ENCODE measurements around the gene CNKSR1. TPM values are rescaled to one million over a fixed set of nuclear protein-coding genes. Genes with fewer than 3 reads are reported as not detected.
A peak's percentile ranks its signal among the peaks of the same experiment; 100 is the strongest.

Gene CNKSR1
- total RNA-seq, 6 experiments from 2014 or later = 0.72 to 1.4 (median 1.1) TPM

GRCh38 chr1:26158908-26159742, 18.2 kb upstream of the CNKSR1 start, which contains the start of gene FAM110D:
Gene FAM110D (plus strand): TSS chr1:26159079. CDS start chr1:26161292, 2,213 bp downstream.
- DNase-seq = peak in 1 of 3 donors; percentile 47
- peak within 1 kb of the TSS in 1 of 3 donors; percentile 33 for H3K27ac ChIP-seq
- no peaks in the 10 kb centered on the region for H3K36me3 ChIP-seq
- no peaks in the 10 kb centered on the region for H3K9me3 ChIP-seq
- H3K4me1 ChIP-seq = peaks cover 0 to 9% (median 0%) of the 10 kb centered on the region in 4 donors
- H3K27me3 ChIP-seq = no peaks in the 10 kb centered on the region
- intact Hi-C loops (cut with DNase I) = loop anchor here in 1 of 2 donors (10.0 kb wide), 1 partner anchor 124 kb away; no protein-coding TSS in a partner anchor
- no peak for ATAC-seq
- WGBS (ENCODE audit: insufficient coverage, low coverage, low lambda C conversion rate, missing lambda C conversion rate) = 52% methylated on average over 3 of the region's 6 CpGs
- no peak for TF ChIP-seq POLR2A (IDR thresholded peaks at IDR 0.05)
- TF ChIP-seq, protein P1, sequence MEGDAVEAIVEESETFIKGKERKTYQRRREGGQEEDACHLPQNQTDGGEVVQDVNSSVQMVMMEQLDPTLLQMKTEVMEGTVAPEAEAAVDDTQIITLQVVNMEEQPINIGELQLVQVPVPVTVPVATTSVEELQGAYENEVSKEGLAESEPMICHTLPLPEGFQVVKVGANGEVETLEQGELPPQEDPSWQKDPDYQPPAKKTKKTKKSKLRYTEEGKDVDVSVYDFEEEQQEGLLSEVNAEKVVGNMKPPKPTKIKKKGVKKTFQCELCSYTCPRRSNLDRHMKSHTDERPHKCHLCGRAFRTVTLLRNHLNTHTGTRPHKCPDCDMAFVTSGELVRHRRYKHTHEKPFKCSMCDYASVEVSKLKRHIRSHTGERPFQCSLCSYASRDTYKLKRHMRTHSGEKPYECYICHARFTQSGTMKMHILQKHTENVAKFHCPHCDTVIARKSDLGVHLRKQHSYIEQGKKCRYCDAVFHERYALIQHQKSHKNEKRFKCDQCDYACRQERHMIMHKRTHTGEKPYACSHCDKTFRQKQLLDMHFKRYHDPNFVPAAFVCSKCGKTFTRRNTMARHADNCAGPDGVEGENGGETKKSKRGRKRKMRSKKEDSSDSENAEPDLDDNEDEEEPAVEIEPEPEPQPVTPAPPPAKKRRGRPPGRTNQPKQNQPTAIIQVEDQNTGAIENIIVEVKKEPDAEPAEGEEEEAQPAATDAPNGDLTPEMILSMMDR (IDR thresholded peaks at IDR 0.05) = no peak
- peak within 1 kb of the TSS; percentile 1 to 14 (median 7) for H3K4me3 ChIP-seq

DNA sequence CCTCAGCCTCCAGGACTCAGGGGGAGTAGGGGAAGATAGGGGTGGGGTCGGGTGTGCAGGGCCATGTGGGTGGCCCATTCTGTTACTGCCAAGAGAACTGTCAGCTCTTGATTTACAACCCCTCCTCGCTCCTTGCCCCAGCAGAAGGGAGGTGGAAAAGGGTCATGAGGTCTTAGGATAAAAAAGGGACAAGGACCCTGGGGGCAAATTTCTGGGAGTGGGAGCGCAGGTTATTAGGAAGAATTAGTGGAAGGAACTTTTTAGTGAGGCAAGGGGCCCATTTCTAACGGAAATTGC, 17.6 kb upstream of the CNKSR1 start:
- Histone ChIP-seq H3K4me1 (peaks cover 0 to 11% (median 0%) of the 10 kb centered on the region in 4 donors), H3K36me3 (no peaks in the 10 kb centered on the region), H3K27me3 (no peaks in the 10 kb centered on the region), H3K27ac (peak overlapping the region in 1 of 3 donors; percentile 33), H3K9me3 (no peaks in the 10 kb centered on the region), H3K4me3 (peak overlapping the region in 1 of 3 donors; percentile 14)
- peak in 1 of 3 donors; percentile 20 for DNase-seq
- intact Hi-C loops (cut with DNase I) = loop anchor here in 1 of 2 donors (10.0 kb wide), 1 partner anchor 125 kb away; no protein-coding TSS in a partner anchor
- WGBS (ENCODE audit: insufficient coverage, low coverage, low lambda C conversion rate, missing lambda C conversion rate) = 41% methylated on average over 4 of the region's 4 CpGs
- TF ChIP-seq POLR2A (IDR thresholded peaks at IDR 0.05) = no peak
- TF ChIP-seq, protein P1 (IDR thresholded peaks at IDR 0.05) = no peak
- ATAC-seq = no peak

DNA sequence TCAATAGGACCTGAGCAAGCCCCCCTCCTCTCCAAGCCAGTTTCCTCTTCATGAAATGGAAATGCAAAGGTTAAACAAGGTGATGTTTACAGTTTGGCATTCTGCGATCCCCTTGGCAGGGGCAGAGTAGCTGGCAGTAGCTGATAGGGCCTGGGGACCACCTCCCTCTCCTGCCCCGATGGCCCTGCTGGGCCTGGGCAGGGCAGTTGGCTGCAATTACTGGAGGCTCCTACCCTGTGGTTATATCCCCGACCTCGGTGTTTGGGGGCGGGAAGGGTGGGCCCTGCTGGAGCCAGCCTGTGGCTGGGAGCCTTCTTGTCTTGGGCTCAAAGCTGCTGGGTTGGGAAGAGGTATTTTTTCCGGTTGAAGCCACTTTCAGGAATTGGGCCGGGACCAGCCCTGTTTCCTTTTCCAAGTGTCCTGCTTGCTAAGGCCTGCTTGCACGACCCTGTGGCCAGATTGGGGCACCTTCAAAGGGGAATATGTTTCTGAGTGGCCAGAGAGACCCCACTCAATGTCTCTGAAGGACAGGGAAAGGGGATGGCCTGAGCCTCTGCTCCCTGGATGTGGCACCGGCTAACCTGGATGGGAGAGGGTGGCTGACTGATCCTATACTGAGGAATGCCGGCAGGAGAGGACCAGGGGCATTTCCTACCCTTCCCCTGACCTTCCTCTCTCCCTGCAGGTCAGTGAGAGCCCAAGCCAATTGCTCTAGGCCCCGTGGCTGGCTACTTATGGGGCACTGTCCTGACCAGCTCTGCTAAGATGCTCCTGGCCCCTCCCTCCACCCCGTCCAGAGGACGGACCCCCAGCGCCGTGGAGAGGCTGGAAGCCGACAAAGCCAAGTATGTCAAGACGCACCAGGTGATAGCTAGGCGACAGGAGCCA, 16.5 kb upstream of the CNKSR1 start:
- 54% methylated on average over 8 of the region's 18 CpGs for WGBS (ENCODE audit: insufficient coverage, low coverage, low lambda C conversion rate, missing lambda C conversion rate)
- Histone ChIP-seq H3K27ac (peak overlapping the region in 1 of 3 donors; percentile 13), H3K27me3 (no peaks in the 10 kb centered on the region), H3K4me3 (peak overlapping the region; percentile 30 to 50 (median 35)), H3K9me3 (no peaks in the 10 kb centered on the region), H3K4me1 (peaks cover 0 to 11% (median 0%) of the 10 kb centered on the region in 4 donors), H3K36me3 (no peaks in the 10 kb centered on the region)
- no peak for TF ChIP-seq POLR2A (IDR thresholded peaks at IDR 0.05)
- TF ChIP-seq, protein P1 (IDR thresholded peaks at IDR 0.05) = no peak
- DNase-seq (peak in 1 of 3 donors; percentile 45), ATAC-seq (peak in 2 of 4 donors; percentile 3 to 4)
- intact Hi-C loops (cut with DNase I) = no loop called here

- TF ChIP-seq, protein P1 (IDR thresholded peaks at IDR 0.05) = peak; percentile 14 to 38 (median 22)
- TF ChIP-seq POLR2A (IDR thresholded peaks at IDR 0.05) = no peak
- no peaks in the 10 kb centered on the region for H3K36me3 ChIP-seq
- no peaks in the 10 kb centered on the region for H3K9me3 ChIP-seq
- H3K27ac ChIP-seq = no peak overlapping the region
- no peaks in the 10 kb centered on the region for H3K27me3 ChIP-seq
- peak overlapping the region; percentile 30 to 50 (median 35) for H3K4me3 ChIP-seq
- ATAC-seq = peak; percentile 61 to 68 (median 68)
- WGBS (ENCODE audit: insufficient coverage, low coverage, low lambda C conversion rate, missing lambda C conversion rate) = 0% methylated on average over 3 of the region's 98 CpGs
- DNase-seq = peak in 2 of 3 donors; percentile 64 to 68
- H3K4me1 ChIP-seq = peaks cover 0 to 11% (median 0%) of the 10 kb centered on the region in 4 donors
- intact Hi-C loops (cut with DNase I) = no loop called here
Measured at GRCh38 chr1:26161415-26162219, 15.7 kb upstream of the CNKSR1 start.
